CD4-positive, alpha-beta T cell treated with Interferon alpha-2 for 1 hour (primary cell): ENCODE results near the gene ZNF777.

Source experiments
- DNase-seq, 2 donors: peaks; one replicate each; pipeline ENCODE4 v3.0.0-alpha.2; 2020 to 2022

ZNF777 gene

DNA sequence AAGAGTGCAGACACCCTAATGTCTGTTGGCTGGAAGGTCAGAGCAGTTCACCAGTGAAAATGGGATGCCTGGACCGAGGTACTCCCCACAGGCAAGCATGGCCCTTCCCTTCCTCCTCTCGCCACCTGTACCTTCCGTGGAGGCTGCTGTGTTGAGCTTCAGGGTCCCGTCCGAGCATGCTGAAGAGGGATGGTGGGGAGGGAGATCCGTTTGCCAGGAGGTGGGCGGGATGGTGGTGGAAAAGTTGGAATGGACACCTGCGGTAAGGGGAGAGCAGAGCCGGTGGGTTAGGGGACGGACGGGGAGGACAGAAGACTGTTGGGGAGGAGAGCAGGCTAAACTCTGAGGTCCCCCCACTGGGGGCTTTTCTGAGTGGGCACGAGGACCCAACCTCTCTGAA is 15.9 kb upstream of the ZNF777 start:
- DNase-seq = no peak

DNA sequence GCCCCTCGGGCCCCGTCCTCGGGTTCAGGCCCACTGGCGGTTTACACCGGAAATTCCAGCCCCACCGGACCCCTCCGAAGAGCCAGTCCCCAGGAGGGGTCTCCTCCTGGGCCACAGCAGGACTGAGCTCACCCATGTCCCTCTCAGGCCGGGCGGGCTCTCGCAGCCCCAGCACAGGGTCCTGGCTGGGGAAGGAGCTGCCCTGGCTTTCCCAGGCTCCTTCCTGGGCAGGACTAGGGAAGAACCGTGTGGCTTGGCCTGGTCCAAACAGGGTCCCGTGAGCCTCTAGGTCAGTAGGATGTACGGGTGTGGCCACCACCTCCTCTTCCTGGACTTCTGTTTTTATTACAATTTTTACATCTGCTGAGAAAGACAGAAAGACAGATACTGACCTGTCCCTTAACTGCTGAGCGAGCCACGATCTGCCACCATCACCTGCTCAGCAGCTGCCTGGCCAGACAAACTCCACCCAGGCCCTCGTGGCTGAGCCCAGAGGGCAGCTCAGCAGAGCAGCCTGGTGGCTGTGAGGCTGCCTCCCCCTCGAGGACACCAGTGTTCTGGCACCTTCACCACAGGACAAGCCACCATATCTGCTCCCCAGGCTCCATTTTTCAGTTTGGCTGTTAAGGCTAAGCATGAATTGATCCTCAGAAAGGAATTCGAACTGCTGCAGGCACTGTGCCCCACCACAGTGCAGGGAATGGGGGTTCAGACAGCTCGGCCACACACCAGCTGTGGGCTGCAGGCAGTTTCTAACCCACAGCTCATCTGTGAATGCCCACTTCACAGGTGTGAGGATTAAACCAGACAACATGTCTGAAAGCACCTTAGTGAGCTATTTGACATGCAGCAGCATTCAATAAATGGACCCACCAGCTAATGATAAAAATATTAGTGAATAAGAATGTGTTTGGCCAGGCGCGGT is 14.5 kb upstream of the ZNF777 start:
- DNase-seq = no peak

DNA sequence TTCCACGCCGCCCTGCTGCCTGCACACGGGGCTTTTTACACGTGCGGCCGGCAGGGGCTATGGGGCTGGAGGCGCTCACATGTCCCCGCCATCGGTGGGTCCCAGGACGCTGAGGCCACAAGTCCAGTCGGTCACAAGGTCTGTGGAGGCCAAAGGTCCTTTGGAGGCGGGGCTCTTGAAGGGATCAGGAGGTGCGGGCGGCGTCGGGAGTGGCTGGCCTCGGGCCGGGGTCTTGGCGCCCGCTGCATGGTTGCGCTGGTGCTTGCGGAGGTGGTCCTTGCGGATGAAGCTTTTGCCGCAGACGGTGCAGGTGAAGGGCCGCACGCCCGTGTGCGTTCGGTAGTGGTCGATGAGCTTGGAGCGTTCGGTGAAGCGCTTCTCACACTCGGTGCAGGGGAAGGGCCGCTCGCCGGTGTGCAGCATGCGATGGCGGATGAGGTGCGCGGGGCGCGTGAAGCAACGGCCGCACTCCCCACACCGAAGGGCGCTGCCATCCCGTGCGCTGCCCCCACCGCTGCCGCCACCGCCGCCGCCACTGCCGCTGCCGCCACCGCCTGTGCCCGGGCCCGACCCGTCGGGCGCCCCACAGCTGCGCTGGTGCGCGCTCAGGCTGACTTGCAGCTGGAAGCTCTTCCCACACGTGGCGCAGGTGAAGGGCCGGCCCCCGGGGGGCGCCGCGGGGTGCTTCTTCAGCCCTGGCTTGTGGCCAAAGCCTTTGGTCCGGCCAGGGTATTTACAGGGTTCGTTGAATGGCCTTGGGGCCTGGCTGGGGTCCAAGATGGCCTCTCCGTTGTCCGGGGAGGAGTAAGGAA is 13.7 kb upstream of the ZNF777 start:
- no peak for DNase-seq

DNA sequence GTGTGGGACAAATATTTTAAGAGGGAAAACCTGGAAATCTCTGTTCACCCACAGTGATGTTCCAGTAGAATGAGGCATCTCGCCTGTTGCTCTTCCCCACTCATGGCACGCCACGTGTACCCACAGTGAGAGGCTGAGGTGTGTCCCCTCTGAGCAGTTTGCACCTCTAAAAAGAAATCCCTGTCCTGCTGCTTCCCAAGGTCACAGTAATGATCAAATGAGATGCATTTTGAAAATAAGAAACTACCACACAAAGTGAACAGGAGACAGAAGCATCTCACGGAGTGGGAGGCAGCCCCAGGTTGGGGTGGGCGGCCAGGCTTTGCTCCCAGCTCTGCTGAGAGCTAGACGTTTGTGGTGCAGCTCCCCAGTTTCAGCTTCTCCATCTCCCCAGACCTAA is 12.4 kb upstream of the ZNF777 start:
- DNase-seq = no peak

GRCh38 chr7:149471289-149471953 is 10.6 kb upstream of the ZNF777 start:
- DNase-seq = no peak

DNA sequence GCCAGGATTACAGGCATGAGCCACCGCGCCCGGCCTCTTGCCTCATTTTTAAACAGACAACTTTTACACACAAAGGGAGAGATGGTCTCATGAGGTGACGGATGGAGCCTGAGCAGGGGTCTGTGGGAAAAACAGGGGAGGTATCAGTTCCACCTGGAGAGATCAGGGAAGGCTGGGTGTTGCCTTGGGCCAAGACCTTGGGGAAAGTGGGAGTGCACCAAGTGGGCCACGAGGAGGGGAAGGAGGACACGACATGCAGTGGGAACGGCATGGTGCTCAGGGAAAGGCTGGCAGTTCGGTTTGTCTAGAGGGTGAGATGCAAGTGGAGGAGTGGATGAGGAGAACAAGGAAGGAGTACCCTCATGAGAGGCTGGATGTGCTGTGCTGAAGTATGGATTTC is 8.9 kb upstream of the ZNF777 start:
- DNase-seq = no peak

DNA sequence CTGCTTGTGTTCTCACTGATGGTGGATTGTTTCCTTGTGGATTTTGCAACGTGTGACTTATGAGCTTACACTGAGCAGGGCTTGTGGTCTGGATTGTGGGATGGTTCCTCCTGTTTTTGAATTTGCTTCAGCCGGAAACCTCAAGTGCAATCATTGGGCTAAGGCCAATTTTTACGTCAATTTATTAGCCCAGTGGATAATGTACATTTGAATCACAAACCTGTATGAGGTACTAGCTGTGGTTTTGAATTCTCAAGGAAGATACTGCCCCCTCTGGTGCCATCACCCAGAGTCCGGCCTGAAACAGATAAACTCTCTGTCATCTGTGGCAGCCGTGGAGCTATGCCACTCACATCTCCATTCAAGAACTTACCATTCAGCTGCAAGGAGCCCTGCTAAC is 7.3 kb upstream of the ZNF777 start:
- no peak for DNase-seq

GRCh38 chr7:149467321-149467859 is 6.5 kb upstream of the ZNF777 start:
- DNase-seq = no peak

DNA sequence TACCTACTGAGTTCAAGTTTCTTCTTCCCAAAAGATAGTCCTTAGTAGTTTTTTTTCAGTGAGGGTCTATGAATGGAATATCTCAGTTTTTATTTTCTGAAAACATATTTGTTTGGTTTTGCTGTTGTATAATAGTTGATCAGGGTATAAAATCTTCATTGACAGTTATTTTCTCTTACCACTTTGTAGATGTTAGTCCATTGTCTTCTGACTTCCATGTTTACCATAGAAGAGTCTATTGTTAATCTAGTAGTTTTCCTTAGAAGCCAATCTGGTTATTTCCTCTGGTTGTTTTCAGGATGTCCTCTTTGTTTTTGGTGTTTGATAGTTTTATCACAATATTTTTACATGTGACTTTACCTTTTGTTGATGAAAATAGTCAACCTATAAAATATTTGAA is 5.5 kb upstream of the ZNF777 start:
- DNase-seq = no peak

GRCh38 chr7:149463500-149464161 is 2.8 kb upstream of the ZNF777 start:
- no peak for DNase-seq

DNA sequence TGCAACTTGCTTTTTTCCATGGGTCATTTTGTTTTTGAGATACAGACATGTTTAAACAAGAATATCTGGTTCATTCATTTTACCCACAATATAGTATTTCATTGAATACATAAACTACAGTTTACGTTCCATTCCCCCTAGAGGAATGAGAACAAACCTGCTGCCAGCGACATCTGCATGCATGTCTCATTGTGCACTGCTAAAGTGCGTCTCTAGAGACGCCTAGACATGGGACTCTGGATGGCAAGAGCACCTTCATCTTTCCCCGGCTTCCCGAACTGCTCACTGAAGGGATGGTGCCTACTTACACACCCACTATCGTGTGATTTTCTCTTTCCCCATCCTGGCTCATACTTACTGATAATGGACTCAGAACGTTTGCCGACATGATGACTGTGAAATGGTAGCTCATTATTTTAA is 1.2 kb upstream of the ZNF777 start:
- no peak for DNase-seq

GRCh38 chr7:149459540-149460452 is 1.1 kb downstream of the ZNF777 start:
- DNase-seq = no peak

GRCh38 chr7:149459201-149459539 is 1.7 kb downstream of the ZNF777 start:
- no peak for DNase-seq

- no peak for DNase-seq
Measured at GRCh38 chr7:149458235-149458634, 2.6 kb downstream of the ZNF777 start.

- DNase-seq = no peak
Measured at GRCh38 chr7:149457766-149458165, 3.1 kb downstream of the ZNF777 start.

DNA sequence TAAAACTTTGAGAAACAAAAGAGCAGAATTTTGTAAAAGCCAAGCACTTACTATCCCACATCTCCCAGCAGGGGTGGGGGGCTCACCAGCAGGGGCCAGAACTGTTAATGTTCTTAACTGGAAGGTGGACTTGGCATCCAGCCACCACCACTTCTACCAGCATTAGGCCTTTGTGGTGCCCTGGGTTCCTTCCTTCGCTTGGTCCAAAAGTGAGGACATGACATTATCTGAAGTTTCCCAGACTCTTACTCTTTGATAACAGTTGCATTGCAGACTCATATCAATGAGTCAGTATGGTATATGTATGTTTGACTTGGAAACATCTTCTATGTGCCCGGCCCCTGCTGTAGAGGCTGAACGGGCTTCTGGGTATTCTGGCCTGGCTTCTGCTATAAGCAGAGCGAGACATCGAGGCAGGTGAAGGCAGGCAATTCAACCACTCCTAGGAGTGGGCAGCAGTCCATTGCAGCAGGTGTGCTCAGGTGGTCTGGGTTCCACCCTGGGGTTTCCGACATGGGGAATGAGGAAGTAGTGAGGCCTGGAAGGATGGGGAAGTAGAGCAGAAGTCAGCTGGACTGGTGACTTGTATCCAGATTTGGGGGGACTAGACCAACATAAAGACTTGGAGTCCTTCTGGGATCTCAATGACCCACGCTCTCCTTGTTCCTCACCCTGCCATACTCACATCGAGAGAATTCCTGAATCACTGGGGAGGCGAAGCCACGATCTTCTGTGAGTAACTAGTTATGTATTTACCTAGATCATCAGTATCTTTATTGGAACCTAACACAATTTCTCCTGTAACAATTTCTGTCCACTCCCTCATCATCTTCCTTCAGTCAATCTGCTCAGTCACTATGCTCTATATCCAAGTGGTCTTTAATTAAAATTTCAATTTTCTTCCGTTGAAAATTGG is 4.1 kb downstream of the ZNF777 start:
- DNase-seq = no peak

DNA sequence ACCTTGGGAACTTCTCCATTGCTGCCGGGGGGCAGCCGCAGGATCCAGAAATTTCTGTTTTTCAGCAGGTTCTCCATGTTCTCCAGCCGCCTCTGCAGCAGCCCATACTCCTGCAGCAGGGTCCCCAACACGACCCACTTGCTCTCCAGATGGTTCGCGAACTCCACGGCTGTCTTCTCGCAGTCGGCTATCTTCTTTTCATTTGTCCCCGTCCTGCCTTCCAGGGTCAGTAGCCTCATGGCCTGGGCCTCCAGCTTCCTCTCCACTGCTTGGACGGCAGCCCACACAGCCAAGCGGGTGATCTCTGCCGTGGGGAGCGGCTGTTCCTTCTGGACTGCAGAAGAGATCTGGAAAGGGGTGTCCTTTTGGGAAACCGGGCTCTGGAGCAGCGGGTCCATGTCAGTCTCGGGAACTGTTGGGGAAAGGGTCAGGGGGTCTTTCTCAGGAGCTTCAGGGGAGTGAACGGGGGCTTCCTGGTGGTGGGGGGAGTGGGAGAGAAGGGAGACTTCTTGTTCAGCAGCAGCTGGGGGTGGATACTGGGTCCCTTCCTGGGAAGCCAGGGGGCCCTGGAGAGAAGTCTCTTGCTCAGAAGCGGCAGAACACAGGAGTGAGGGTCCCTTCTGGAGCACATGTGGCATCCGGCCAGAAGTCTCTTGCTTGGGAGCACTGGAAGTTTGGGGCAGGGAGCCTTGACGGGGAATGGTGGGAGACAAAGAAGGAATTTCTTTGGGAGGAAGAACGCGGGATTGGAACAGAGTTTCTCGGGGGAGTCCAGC is 5.5 kb downstream of the ZNF777 start:
- DNase-seq = no peak

DNA sequence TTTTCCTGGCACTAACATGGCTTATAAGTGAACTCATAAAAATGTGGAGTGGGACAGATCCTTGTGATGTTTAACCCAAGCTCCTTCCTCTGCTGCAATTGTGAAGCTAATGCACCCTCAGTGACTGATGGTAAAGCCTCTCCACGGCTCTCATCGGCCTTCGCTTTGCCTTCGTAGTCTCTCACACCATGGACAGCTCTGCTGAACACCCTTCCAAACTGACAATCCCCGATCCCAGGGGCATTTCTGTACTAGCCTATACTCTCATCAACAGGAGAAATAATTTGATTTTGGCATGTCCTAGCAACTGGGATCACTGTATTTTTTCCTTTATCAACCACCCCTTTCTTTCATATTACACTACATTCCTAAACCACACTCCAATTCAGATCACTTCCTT is 6.1 kb downstream of the ZNF777 start:
- no peak for DNase-seq

GRCh38 chr7:149454006-149454405 is 6.9 kb downstream of the ZNF777 start:
- DNase-seq = no peak

DNA sequence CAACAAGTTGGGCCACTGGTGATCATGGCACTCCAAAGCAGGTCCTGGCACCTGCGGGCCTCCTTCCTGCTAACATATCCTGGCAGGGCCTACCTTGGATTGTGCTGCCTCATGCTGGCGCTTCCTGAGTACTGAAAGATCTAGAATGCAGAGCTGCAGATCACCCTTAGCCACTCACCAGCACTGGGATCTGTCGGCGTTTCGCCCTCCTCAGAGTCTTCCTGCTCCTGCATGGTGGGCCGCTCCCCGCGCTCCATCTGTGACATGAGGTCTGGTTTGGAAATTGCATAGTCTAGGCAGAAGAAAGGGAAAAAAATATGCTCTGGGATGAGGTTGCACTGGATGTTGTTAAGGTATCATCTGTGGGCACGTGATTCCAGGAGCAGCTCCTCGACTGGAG is 10.0 kb downstream of the ZNF777 start:
- DNase-seq = no peak
